ENCODE measurements around the gene PRTG. TPM values are rescaled to one million over a fixed set of nuclear protein-coding genes. Genes with fewer than 3 reads are reported as not detected.
"Not testable (repeated sequence)": the region's sequence is repeated elsewhere in the genome, so short reads cannot be mapped to it uniquely, and the experiment has no call there.

The PRTG gene
- total RNA-seq, 1 donor from 2014 or later, result not detected

- no peaks in the 10 kb centered on the region for H3K36me3 Mint-ChIP-seq (ENCODE audit: low read depth)
Observed at GRCh38 chr15:55739641-55740040, 3.3 kb downstream of the PRTG start.

GRCh38 chr15:55738715-55739114 is 4.2 kb downstream of the PRTG start:
- H3K4me3 Mint-ChIP-seq, result no peak overlapping the region
- peaks cover 3% of the 10 kb centered on the region for H3K4me1 Mint-ChIP-seq (ENCODE audit: low read depth)
- intact Hi-C loops (cut with micrococcal nuclease), result no loop called here

More at GRCh38 chr15:55739641-55740040, 3.3 kb downstream of the PRTG start:
- Mint-ChIP-seq H3K4me3 (no peak overlapping the region), H3K4me1 (ENCODE audit: low read depth) (peaks cover 4% of the 10 kb centered on the region), H3K27me3 (ENCODE audit: insufficient read depth) (peaks cover 24% of the 10 kb centered on the region), H3K27ac (no peak overlapping the region), H3K9me3 (no peaks in the 10 kb centered on the region)
- no peak for DNase-seq (ENCODE audit: low spot score)
- intact Hi-C loops (cut with micrococcal nuclease), result no loop called here

GRCh38 chr15:55737373-55737772 is 5.6 kb downstream of the PRTG start:
- H3K27ac Mint-ChIP-seq, result no peak overlapping the region
- no peak for DNase-seq (ENCODE audit: low spot score)
- H3K27me3 Mint-ChIP-seq (ENCODE audit: insufficient read depth), result peaks cover 17% of the 10 kb centered on the region
- no peak overlapping the region for H3K4me3 Mint-ChIP-seq
- intact Hi-C loops (cut with micrococcal nuclease), result no loop called here
- no peaks in the 10 kb centered on the region for H3K4me1 Mint-ChIP-seq (ENCODE audit: low read depth)
- no peaks in the 10 kb centered on the region for H3K36me3 Mint-ChIP-seq (ENCODE audit: low read depth)
- H3K9me3 Mint-ChIP-seq, result no peaks in the 10 kb centered on the region

More at GRCh38 chr15:55738715-55739114, 4.2 kb downstream of the PRTG start:
- Mint-ChIP-seq H3K27me3 (ENCODE audit: insufficient read depth) (peaks cover 19% of the 10 kb centered on the region), H3K36me3 (ENCODE audit: low read depth) (no peaks in the 10 kb centered on the region), H3K27ac (no peak overlapping the region), H3K9me3 (no peaks in the 10 kb centered on the region)
- DNase-seq (ENCODE audit: low spot score), result no peak

DNA sequence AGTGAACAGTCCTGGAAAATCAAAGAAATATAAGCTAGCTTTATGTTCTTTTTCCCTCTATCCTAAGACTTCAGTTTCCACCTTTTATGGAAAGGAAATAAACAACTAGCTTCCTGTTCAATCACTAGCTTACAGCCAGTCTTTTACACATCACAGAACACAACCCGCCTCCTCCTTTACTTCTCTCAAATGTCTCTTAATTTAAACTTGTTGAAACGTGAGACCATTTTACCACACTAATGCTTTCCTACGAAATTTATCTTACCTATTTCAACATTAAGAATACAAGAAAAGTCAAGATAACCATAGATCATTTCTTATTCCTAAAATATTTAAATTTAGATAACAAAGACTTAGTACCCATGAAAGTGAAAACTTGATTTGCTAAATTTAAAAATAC is 6.2 kb downstream of the PRTG start:
- Mint-ChIP-seq H3K36me3 (ENCODE audit: low read depth) (no peaks in the 10 kb centered on the region), H3K4me1 (ENCODE audit: low read depth) (no peaks in the 10 kb centered on the region), H3K9me3 (no peaks in the 10 kb centered on the region), H3K4me3 (no peak overlapping the region), H3K27ac (no peak overlapping the region), H3K27me3 (ENCODE audit: insufficient read depth) (peaks cover 17% of the 10 kb centered on the region)
- no peak for DNase-seq (ENCODE audit: low spot score)
- intact Hi-C loops (cut with micrococcal nuclease), result no loop called here

- no peak for DNase-seq (ENCODE audit: low spot score)
- no peak overlapping the region for H3K4me3 Mint-ChIP-seq
- H3K4me1 Mint-ChIP-seq (ENCODE audit: low read depth), result no peaks in the 10 kb centered on the region
- no peaks in the 10 kb centered on the region for H3K9me3 Mint-ChIP-seq
- intact Hi-C loops (cut with micrococcal nuclease), result no loop called here
- H3K36me3 Mint-ChIP-seq (ENCODE audit: low read depth), result no peaks in the 10 kb centered on the region
- H3K27me3 Mint-ChIP-seq (ENCODE audit: insufficient read depth), result peaks cover 17% of the 10 kb centered on the region
- H3K27ac Mint-ChIP-seq, result no peak overlapping the region
Observed at GRCh38 chr15:55734641-55735040, 8.3 kb downstream of the PRTG start.

DNA sequence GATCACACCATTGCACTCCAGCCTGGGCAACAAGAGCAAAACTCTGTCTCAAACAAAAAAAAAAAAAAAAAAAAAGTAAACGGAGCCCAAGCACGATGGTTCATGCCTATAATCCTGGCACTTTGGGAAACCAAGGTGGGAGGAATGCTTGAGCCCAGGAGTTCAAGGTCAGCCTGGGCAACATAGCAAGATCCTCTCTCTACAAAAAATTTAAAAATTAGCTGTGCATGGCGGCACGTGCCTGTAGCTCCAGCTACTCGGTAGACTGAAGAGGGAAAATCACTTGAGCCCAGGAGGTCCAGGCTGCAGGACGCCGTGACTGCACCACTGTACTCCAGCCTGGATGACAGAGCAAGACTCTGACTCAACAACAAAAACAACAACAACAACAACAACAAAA is 9.5 kb downstream of the PRTG start:
- peaks cover 24% of the 10 kb centered on the region for H3K27me3 Mint-ChIP-seq (ENCODE audit: insufficient read depth)
- H3K4me3 Mint-ChIP-seq; DNase-seq (ENCODE audit: low spot score); H3K36me3 Mint-ChIP-seq (ENCODE audit: low read depth); intact Hi-C loops (cut with micrococcal nuclease); H3K9me3 Mint-ChIP-seq; H3K4me1 Mint-ChIP-seq (ENCODE audit: low read depth); H3K27ac Mint-ChIP-seq: not testable (repeated sequence)

GRCh38 chr15:55721554-55722185 is 21.3 kb downstream of the PRTG start:
- Mint-ChIP-seq H3K9me3 (no peaks in the 10 kb centered on the region), H3K4me1 (ENCODE audit: low read depth) (no peaks in the 10 kb centered on the region), H3K27ac (no peak overlapping the region), H3K4me3 (no peak overlapping the region), H3K36me3 (ENCODE audit: low read depth) (no peaks in the 10 kb centered on the region), H3K27me3 (ENCODE audit: insufficient read depth) (peaks cover 19% of the 10 kb centered on the region)
- DNase-seq (ENCODE audit: low spot score), result no peak
- intact Hi-C loops (cut with micrococcal nuclease), result no loop called here

DNA sequence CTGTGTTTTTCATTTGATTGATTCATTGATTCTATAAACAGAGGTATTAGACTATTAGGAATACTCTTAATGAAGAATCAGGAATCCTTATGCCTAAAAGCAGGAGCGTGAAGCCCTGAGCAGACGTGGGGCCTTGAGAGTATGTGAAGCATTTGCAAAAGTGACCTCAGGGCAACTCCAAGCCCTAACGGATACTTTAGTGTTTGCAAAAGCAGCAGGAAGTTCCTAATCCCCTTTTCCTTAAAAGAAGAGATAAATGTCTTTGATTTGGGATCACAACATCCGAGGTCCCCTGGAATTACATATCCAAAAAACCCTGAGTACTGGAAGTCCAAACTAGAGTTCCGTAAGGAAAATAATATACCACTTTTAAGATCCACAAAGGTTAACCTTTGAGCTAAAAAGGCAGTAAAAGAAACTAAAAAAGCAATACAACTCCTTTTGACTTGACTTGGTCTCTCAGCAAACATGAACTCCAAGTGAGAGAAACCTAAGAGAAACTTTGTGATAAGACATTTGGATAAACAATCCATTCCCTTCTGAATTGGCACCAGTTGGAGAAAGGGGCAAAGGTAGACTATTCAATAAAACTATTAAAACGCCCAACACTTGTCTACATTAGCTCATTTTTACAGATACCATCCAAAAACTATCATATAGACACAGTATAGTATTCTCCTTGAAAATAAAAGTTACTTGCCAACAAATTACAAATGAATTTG is 27.4 kb downstream of the PRTG start:
- intact Hi-C loops (cut with micrococcal nuclease), result no loop called here
- H3K36me3 Mint-ChIP-seq (ENCODE audit: low read depth), result no peaks in the 10 kb centered on the region
- no peaks in the 10 kb centered on the region for H3K9me3 Mint-ChIP-seq

GRCh38 chr15:55714064-55714463 is 28.9 kb downstream of the PRTG start:
- peaks cover 17% of the 10 kb centered on the region for H3K27me3 Mint-ChIP-seq (ENCODE audit: insufficient read depth)
- no peak overlapping the region for H3K27ac Mint-ChIP-seq
- no peaks in the 10 kb centered on the region for H3K9me3 Mint-ChIP-seq
- H3K36me3 Mint-ChIP-seq (ENCODE audit: low read depth), result no peaks in the 10 kb centered on the region
- H3K4me1 Mint-ChIP-seq (ENCODE audit: low read depth), result no peaks in the 10 kb centered on the region
- intact Hi-C loops (cut with micrococcal nuclease), result no loop called here
- no peak overlapping the region for H3K4me3 Mint-ChIP-seq
- DNase-seq (ENCODE audit: low spot score), result no peak

More for the DNA sequence above, 27.4 kb downstream of the PRTG start:
- Mint-ChIP-seq H3K4me1 (ENCODE audit: low read depth) (no peaks in the 10 kb centered on the region), H3K27me3 (ENCODE audit: insufficient read depth) (peaks cover 17% of the 10 kb centered on the region), H3K4me3 (no peak overlapping the region), H3K27ac (no peak overlapping the region)
- DNase-seq (ENCODE audit: low spot score), result no peak

- peaks cover 14% of the 10 kb centered on the region for H3K27me3 Mint-ChIP-seq (ENCODE audit: insufficient read depth)
- no peaks in the 10 kb centered on the region for H3K36me3 Mint-ChIP-seq (ENCODE audit: low read depth)
- H3K9me3 Mint-ChIP-seq, result no peaks in the 10 kb centered on the region
- no peak overlapping the region for H3K27ac Mint-ChIP-seq
- no peak overlapping the region for H3K4me3 Mint-ChIP-seq
- no peaks in the 10 kb centered on the region for H3K4me1 Mint-ChIP-seq (ENCODE audit: low read depth)
- DNase-seq (ENCODE audit: low spot score), result no peak
- intact Hi-C loops (cut with micrococcal nuclease), result no loop called here
Observed at GRCh38 chr15:55712363-55712762, 30.6 kb downstream of the PRTG start.

DNA sequence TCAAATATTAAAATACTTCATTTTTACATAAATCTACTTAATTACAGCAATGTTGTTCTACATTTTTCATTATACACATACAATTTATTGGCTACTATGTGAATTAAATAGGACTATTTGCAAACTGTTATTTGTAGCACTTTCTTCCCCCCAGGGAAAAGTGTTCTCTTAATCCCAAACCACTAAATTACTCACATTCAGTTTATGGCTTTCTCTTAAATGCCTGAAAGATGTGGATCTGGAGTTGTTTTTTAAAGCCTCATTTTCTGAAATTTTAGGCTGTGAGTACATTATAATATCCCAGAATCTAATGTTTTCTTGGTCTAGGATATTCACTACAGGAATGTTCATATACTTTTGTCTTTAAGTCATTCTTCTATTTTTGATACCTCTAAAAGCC is 32.7 kb downstream of the PRTG start:
- H3K27ac Mint-ChIP-seq, result no peak overlapping the region
- no peak for DNase-seq (ENCODE audit: low spot score)
- H3K9me3 Mint-ChIP-seq, result no peaks in the 10 kb centered on the region
- peaks cover 17% of the 10 kb centered on the region for H3K27me3 Mint-ChIP-seq (ENCODE audit: insufficient read depth)
- intact Hi-C loops (cut with micrococcal nuclease), result no loop called here
- H3K36me3 Mint-ChIP-seq (ENCODE audit: low read depth), result no peaks in the 10 kb centered on the region
- no peaks in the 10 kb centered on the region for H3K4me1 Mint-ChIP-seq (ENCODE audit: low read depth)
- no peak overlapping the region for H3K4me3 Mint-ChIP-seq

DNA sequence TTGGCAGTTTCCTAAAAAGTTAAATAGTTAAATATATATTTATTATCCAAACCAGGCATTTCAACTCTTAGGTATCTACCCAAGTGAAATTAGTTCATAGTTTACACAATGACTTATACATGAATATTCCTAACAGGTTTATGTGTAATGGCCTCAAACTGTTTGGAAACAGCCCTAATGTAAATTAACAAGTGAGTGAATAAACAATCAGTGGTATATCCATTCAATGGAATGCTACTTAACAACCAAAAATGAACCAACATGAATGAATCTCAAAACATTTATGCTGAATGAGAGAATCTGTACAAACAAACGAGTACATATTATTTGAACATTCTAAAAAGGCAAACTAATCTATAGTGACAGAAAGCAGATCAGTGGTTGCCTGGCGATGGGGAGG is 33.5 kb downstream of the PRTG start:
- no peak for DNase-seq (ENCODE audit: low spot score)
- peaks cover 13% of the 10 kb centered on the region for H3K27me3 Mint-ChIP-seq (ENCODE audit: insufficient read depth)
- no peaks in the 10 kb centered on the region for H3K36me3 Mint-ChIP-seq (ENCODE audit: low read depth)
- H3K27ac Mint-ChIP-seq, result no peak overlapping the region
- no peaks in the 10 kb centered on the region for H3K4me1 Mint-ChIP-seq (ENCODE audit: low read depth)
- intact Hi-C loops (cut with micrococcal nuclease), result no loop called here
- H3K9me3 Mint-ChIP-seq, result no peaks in the 10 kb centered on the region
- H3K4me3 Mint-ChIP-seq, result no peak overlapping the region

GRCh38 chr15:55708720-55709119 is 34.2 kb downstream of the PRTG start:
- no peak overlapping the region for H3K27ac Mint-ChIP-seq
- no peak overlapping the region for H3K4me3 Mint-ChIP-seq
- intact Hi-C loops (cut with micrococcal nuclease), result no loop called here
- H3K4me1 Mint-ChIP-seq (ENCODE audit: low read depth), result no peaks in the 10 kb centered on the region
- H3K36me3 Mint-ChIP-seq (ENCODE audit: low read depth), result no peaks in the 10 kb centered on the region
- H3K9me3 Mint-ChIP-seq, result no peaks in the 10 kb centered on the region
- peaks cover 12% of the 10 kb centered on the region for H3K27me3 Mint-ChIP-seq (ENCODE audit: insufficient read depth)
- no peak for DNase-seq (ENCODE audit: low spot score)
